Activated B cell treated with CpG ODN at 0.5 μM for 24 hours (primary cell): ENCODE data around the gene STK32A. TPM values are rescaled to one million over a fixed set of nuclear protein-coding genes. Genes with fewer than 3 reads are reported as not detected.

Experiments
- ATAC-seq: fragments of 200-7000 bp; cut with Tn5 transposase; one replicate; pipeline ENCODE4 v1.10.0; 2021; ENCODE audit warnings: low read depth, mild to moderate bottlenecking, moderate library complexity
- CTCF ChIA-PET: fragments of 350-600 bp; sonication (Branson Sonifier 250); formaldehyde crosslinking; loops from one replicate; lab custom pipeline; 2021; ENCODE audit warnings: antibody characterized with exemption; lab: Charles Lee
- POLR2A ChIA-PET: fragments of 350-600 bp; sonication (Branson Sonifier 250); formaldehyde crosslinking; loops from one replicate; lab custom pipeline; 2021; ENCODE audit warnings: antibody characterized with exemption; lab: Charles Lee
- DNase-seq: peaks from one replicate; pipeline ENCODE4 v3.0.0; 2022
- H3K27ac Mint-ChIP-seq: one replicate; pipeline ENCODE4 v1.8.0; 2020; ENCODE audit warnings: mixed read lengths
- H3K27me3 Mint-ChIP-seq: one replicate; pipeline ENCODE4 v1.8.0; 2021; ENCODE audit warnings: mixed read lengths
- H3K36me3 Mint-ChIP-seq: one replicate; pipeline ENCODE4 v1.8.0; 2021; ENCODE audit warnings: low read depth, mixed read lengths
- H3K4me1 Mint-ChIP-seq: one replicate; pipeline ENCODE4 v1.8.0; 2021; ENCODE audit warnings: mixed read lengths
- H3K4me3 Mint-ChIP-seq: one replicate; pipeline ENCODE4 v1.8.0; 2020; ENCODE audit warnings: mild to moderate bottlenecking, mixed read lengths
- H3K9me3 Mint-ChIP-seq: one replicate; pipeline ENCODE4 v1.8.0; 2020; ENCODE audit warnings: mixed read lengths
- intact Hi-C: fragments of 100-400 bp; cut with micrococcal nuclease; formaldehyde crosslinking; loops from one replicate; pipeline ENCODE4 v1.15.1; 2024
- total RNA-seq: library from RNA; stranded (reverse); gene quantifications from 2 replicates; pipeline ENCODE4 v1.2.3, GENCODE V29; 2022
- TF ChIP-seq, protein P1 (sequence below): fragments of 200-600 bp; IDR thresholded peaks from one replicate; pipeline ENCODE4 v1.8.0; 2022; ENCODE audit warnings: antibody characterized with exemption, mild to moderate bottlenecking

Gene STK32A
- total RNA-seq, 1 donor from 2014 or later = not detected

DNA sequence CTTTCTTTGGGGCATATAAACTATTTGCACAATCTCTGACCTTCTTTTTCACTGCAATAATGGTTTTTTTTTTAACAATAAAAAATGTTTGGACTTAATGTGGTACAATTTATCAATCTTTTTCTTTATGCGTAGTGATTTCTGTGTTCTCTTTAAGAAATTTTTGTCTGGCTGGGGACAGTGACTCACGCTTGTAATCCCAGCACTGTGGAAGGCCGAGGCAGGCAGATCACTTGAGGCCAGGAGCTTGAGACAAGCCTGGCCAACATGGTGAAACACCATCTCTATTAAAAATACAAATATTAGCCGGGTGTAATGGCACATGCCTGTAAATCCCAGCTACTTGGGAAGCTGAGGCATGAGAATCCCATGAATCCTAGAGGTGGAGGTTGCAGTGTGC is 72.3 kb downstream of the STK32A start:
- CTCF ChIA-PET = no interaction called here
- Mint-ChIP-seq H3K27ac (no peak overlapping the region), H3K4me3 (no peak overlapping the region), H3K36me3 (no peaks in the 10 kb centered on the region), H3K27me3 (no peaks in the 10 kb centered on the region), H3K4me1 (no peaks in the 10 kb centered on the region), H3K9me3 (peaks cover 4% of the 10 kb centered on the region)
- TF ChIP-seq, protein P1, sequence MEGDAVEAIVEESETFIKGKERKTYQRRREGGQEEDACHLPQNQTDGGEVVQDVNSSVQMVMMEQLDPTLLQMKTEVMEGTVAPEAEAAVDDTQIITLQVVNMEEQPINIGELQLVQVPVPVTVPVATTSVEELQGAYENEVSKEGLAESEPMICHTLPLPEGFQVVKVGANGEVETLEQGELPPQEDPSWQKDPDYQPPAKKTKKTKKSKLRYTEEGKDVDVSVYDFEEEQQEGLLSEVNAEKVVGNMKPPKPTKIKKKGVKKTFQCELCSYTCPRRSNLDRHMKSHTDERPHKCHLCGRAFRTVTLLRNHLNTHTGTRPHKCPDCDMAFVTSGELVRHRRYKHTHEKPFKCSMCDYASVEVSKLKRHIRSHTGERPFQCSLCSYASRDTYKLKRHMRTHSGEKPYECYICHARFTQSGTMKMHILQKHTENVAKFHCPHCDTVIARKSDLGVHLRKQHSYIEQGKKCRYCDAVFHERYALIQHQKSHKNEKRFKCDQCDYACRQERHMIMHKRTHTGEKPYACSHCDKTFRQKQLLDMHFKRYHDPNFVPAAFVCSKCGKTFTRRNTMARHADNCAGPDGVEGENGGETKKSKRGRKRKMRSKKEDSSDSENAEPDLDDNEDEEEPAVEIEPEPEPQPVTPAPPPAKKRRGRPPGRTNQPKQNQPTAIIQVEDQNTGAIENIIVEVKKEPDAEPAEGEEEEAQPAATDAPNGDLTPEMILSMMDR = no peak
- intact Hi-C loops = no loop called here
- POLR2A ChIA-PET = no interaction called here
- DNase-seq (no peak), ATAC-seq (no peak)

DNA sequence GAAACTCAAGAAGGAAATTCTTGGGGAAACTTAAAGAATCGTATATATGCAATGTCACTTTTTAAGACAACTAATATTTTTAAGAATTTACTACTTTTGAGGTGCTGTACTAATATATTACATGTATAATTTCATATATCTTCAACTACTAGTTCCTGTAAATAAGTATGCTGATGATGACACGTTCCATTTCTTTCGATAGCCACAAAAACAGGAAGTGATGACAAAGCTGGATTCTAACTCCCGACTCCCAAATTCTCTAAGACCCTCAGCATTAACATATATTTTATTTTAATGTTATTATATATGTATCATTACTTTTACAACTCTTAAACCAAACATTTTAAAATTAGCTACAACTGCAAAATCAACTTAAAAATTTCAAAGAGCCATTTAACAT is 74.8 kb downstream of the STK32A start:
- Mint-ChIP-seq H3K4me3 (no peak overlapping the region), H3K4me1 (no peaks in the 10 kb centered on the region), H3K27ac (no peak overlapping the region), H3K27me3 (no peaks in the 10 kb centered on the region), H3K9me3 (no peaks in the 10 kb centered on the region), H3K36me3 (no peaks in the 10 kb centered on the region)
- DNase-seq = no peak
- POLR2A ChIA-PET = no interaction called here
- CTCF ChIA-PET = no interaction called here
- TF ChIP-seq, protein P1 = no peak
- intact Hi-C loops = no loop called here
- no peak for ATAC-seq

DNA sequence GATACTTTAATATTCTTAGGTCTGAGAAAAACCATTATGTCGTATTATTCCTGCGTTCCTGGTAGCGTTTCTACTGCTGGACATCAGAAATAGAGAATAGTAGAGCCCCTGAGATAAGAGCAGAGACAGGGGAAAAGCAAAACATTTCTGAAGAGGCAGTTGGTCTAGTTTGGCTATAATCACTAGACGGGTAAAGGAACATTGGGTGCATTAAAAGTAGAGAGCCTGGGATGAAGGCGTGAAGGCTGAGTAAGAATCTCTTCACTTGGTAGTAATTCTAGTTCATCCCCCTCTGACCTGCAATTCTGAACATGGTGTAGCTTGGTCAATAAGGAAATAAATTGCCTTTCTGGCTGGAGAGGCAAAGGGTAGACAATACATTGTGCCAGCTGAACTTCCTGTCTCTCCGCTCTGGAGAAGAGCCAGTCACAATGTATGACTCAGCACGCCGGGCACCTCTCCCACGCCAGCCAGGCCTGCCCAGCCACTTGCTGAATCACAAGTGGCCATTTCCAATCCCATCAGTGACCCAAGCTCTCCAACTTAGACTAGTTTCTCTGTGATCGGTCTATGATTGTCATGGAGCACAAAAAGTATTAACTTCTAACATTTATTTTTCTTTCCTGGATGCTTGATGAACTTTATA is 75.4 kb downstream of the STK32A start:
- ATAC-seq = no peak
- no peak for DNase-seq
- Mint-ChIP-seq H3K4me1 (no peaks in the 10 kb centered on the region), H3K27me3 (no peaks in the 10 kb centered on the region), H3K4me3 (no peak overlapping the region), H3K27ac (no peak overlapping the region), H3K9me3 (no peaks in the 10 kb centered on the region), H3K36me3 (no peaks in the 10 kb centered on the region)
- intact Hi-C loops = no loop called here
- ChIA-PET POLR2A (no interaction called here), CTCF (no interaction called here)
- TF ChIP-seq, protein P1 = no peak

DNA sequence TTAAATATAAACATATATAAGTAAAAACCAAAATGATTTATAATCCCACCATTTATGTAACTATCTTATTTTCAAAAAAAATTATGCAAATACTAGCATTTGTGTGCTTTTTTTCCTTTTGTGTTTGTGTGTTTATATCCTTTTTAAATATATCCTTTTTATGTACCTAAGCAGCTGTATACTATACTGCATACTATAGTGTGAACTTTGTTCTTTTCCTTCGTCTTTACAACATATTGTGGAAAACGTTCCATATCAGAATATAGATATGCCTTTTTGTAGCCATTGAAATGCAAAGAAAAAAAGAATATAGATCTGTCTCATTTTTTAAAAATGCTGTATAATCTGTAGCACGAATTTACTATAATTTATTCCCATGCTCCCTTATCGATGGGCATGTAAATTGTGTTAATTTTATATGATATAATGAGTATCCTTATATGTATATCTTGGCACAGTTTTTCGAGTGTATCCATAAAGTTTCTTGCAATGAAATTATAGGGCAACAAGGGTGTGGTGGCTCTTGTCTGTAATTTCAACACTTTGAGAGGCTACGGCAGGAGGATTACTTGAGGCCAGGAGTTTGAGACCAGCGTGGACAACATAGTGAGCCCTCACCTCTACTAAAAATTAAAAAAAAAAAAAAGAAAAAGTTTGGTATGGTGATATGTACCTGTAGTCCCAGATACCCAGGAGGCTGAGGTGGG is 83.3 kb downstream of the STK32A start:
- H3K4me3 Mint-ChIP-seq = no peak overlapping the region
- no peaks in the 10 kb centered on the region for H3K9me3 Mint-ChIP-seq
- no peaks in the 10 kb centered on the region for H3K4me1 Mint-ChIP-seq
- H3K36me3 Mint-ChIP-seq = no peaks in the 10 kb centered on the region
- POLR2A ChIA-PET = no interaction called here
- no peak for DNase-seq
- TF ChIP-seq, protein P1 = no peak
- intact Hi-C loops = no loop called here
- CTCF ChIA-PET = no interaction called here
- H3K27me3 Mint-ChIP-seq = no peaks in the 10 kb centered on the region
- H3K27ac Mint-ChIP-seq = no peak overlapping the region
- no peak for ATAC-seq

DNA sequence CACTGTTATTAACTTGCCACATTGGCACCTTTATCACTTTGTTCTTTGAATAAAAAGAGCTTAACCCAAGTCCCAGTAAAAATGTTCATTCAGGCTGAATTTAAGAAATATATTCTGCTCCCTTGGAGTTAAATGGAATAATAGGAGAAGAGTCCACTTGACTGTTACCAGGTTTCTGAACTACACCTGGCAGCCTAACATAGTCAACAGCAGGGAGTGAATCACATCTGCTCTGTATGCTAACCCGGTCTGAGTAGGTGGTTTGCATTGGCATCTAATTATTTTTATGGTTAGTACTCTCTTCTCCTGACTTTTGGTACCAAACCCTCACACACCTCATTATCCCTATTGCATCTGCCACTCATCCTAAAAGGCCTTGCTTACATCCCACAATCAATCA is 86.7 kb downstream of the STK32A start:
- POLR2A ChIA-PET = no interaction called here
- no peak overlapping the region for H3K4me3 Mint-ChIP-seq

More for the DNA sequence above, 86.7 kb downstream of the STK32A start:
- DNase-seq (no peak), ATAC-seq (no peak)
- CTCF ChIA-PET = no interaction called here
- H3K27me3 Mint-ChIP-seq = no peaks in the 10 kb centered on the region
- intact Hi-C loops = no loop called here
- TF ChIP-seq, protein P1 = no peak
- no peaks in the 10 kb centered on the region for H3K9me3 Mint-ChIP-seq
- no peaks in the 10 kb centered on the region for H3K36me3 Mint-ChIP-seq
- no peaks in the 10 kb centered on the region for H3K4me1 Mint-ChIP-seq
- no peak overlapping the region for H3K27ac Mint-ChIP-seq
